Measurements from ENCODE around the gene FRAT2. TPM values are rescaled to one million over a fixed set of nuclear protein-coding genes. Genes with fewer than 3 reads are reported as not detected.

The FRAT2 gene
- total RNA-seq, 4 donors from 2014 or later = 16.6 to 29.4 (median 20.3) TPM

GRCh38 chr10:97335188-97335619, 675 bp upstream of the FRAT2 start:
- H3K4me3 ChIP-seq = peak overlapping the region; percentile 64 to 85 (median 78)
- intact Hi-C loops (cut with DNase I) = loop anchor here (10.0 kb wide), 1 partner anchor 50 kb away; no protein-coding TSS in a partner anchor
- H3K4me1 ChIP-seq = peaks cover 25 to 71% (median 52%) of the 10 kb centered on the region in 3 donors
- DNase-seq = no peak
- H3K27me3 ChIP-seq = no peaks in the 10 kb centered on the region
- 5 to 10% methylated on average over 15 to 22 of the region's 25 CpGs for WGBS, 2 donors
- H3K9me3 ChIP-seq = no peaks in the 10 kb centered on the region
- TF ChIP-seq POLR2A (IDR thresholded peaks at IDR 0.05) = no peak
- peaks cover 0 to 13% (median 0%) of the 10 kb centered on the region in 3 donors for H3K36me3 ChIP-seq
- peak overlapping the region; percentile 95 to 98 (median 97) for H3K27ac ChIP-seq

DNA sequence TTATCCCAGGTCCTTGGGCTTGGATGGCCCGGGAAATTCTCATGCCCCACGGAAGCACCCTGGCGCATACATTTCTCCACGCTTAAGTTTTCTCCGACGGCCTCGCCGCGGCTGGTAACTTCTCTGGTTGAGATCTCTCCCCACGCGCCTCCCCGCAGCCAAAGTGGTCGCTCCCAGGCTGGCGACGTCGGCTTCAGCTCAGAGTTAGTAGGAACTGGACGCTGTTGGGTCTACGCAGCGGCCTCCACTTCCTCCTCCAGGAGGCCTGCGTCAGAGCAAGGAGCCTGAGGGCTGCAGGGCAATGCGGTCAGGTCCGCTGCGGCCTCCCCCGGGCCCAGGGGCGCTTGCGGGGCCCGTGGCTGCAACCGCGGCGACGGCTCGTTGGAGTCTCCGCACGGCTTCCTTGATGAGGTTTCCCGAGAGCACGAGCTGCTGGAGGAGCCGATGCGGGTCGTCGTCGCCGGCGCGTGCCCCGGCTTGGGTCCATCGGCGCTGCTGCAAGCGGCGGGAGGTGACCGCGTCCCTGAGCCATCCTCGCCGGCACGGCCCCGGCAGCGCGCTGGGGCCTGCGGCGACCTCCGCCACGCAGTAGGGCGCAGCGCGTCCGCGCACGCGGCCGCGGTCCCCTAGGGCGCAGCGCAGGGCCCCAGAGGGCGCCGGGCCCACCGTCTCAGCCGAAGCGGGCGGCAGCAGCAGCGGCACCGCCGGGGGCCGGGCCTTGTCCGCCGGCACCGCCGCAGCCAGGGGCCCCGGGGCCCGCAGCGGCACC, 744 bp downstream of the FRAT2 start:
- TF ChIP-seq, protein P1, sequence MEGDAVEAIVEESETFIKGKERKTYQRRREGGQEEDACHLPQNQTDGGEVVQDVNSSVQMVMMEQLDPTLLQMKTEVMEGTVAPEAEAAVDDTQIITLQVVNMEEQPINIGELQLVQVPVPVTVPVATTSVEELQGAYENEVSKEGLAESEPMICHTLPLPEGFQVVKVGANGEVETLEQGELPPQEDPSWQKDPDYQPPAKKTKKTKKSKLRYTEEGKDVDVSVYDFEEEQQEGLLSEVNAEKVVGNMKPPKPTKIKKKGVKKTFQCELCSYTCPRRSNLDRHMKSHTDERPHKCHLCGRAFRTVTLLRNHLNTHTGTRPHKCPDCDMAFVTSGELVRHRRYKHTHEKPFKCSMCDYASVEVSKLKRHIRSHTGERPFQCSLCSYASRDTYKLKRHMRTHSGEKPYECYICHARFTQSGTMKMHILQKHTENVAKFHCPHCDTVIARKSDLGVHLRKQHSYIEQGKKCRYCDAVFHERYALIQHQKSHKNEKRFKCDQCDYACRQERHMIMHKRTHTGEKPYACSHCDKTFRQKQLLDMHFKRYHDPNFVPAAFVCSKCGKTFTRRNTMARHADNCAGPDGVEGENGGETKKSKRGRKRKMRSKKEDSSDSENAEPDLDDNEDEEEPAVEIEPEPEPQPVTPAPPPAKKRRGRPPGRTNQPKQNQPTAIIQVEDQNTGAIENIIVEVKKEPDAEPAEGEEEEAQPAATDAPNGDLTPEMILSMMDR (IDR thresholded peaks at IDR 0.05) = peak in 1 of 6 experiments; percentile 10
- peak in 1 of 4 donors; percentile 46 for TF ChIP-seq POLR2A (IDR thresholded peaks at IDR 0.05)
- no peaks in the 10 kb centered on the region for H3K9me3 ChIP-seq
- peak overlapping the region; percentile 95 to 98 (median 97) for H3K27ac ChIP-seq
- intact Hi-C loops (cut with DNase I) = loop anchor here (10.0 kb wide), 1 partner anchor 49 kb away; no protein-coding TSS in a partner anchor
- peak overlapping the region; percentile 64 to 85 (median 78) for H3K4me3 ChIP-seq
- 14% methylated on average over 7 of the region's 89 CpGs; no CpG with 5 or more reads in 1 of the 2 donors for WGBS, 2 donors
- H3K27me3 ChIP-seq = no peaks in the 10 kb centered on the region
- H3K4me1 ChIP-seq = peaks cover 25 to 85% (median 56%) of the 10 kb centered on the region in 3 donors
- DNase-seq = no peak
- H3K36me3 ChIP-seq = peaks cover 0 to 26% (median 0%) of the 10 kb centered on the region in 3 donors

DNA sequence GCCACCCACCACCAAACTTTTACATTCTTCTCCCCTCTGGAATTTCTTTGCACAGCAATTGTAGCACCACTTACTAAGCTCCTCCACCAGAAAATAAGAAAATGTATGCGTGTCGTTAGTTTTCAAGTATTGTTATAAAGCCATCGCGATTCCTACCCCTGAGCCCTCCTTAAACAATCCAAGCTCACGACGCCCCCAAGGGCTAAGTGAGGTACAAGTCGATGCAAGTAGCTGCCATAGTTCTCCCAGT, 1.3 kb downstream of the FRAT2 start:
- 0 to 6% methylated on average over 6 to 7 of the region's 7 CpGs for WGBS, 2 donors
- Histone ChIP-seq H3K27ac (peak overlapping the region; percentile 95 to 98 (median 97)), H3K4me1 (peaks cover 25 to 90% (median 56%) of the 10 kb centered on the region in 3 donors), H3K4me3 (peak overlapping the region; percentile 64 to 85 (median 78)), H3K9me3 (no peaks in the 10 kb centered on the region), H3K27me3 (no peaks in the 10 kb centered on the region), H3K36me3 (peaks cover 0 to 32% (median 0%) of the 10 kb centered on the region in 3 donors)
- intact Hi-C loops (cut with DNase I) = loop anchor here (10.0 kb wide), 1 partner anchor 48 kb away; no protein-coding TSS in a partner anchor
- TF ChIP-seq POLR2A (IDR thresholded peaks at IDR 0.05) = no peak
- TF ChIP-seq, protein P1 (IDR thresholded peaks at IDR 0.05) = no peak
- DNase-seq = no peak

DNA sequence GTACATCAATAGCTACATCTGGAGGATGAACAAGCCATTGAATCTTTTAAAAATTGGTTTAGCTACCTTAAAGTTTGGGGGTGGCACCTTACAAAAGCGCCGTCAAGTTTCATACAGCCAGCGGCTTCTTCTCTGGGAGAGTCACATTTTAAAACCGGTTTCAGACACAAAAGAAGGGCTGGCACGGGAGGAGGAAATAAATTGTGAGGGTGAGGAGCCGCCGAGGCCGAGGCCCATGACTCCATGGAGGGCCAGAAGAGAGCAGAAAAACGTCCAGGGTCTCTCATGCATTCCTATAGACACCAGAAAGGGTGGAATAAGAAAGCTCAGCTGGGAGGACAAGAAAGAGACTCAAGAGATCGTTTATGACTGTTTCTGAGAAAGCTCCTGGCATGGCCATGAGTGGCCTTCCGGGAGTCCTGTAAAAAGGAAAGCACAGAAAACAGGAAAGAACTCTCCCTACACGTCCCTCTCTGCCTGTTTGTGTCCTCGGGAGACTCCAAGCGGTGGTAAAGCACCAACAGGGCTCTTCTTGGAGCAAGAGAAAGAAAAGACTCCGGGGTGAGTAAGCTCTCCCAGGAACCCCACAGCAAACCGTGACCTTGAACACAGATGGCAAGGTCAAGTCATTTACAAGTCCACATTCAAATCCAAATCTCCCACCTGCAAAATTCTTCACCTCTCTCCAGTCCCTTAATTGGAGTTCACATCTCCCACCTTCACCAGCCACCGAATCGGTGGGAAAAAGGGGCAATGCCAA, 1.8 kb downstream of the FRAT2 start:
- peaks cover 0 to 34% (median 0%) of the 10 kb centered on the region in 3 donors for H3K36me3 ChIP-seq
- no peak for DNase-seq
- H3K27me3 ChIP-seq = no peaks in the 10 kb centered on the region
- 11 to 12% methylated on average over 18 of the region's 18 CpGs for WGBS, 2 donors
- peaks cover 25 to 90% (median 54%) of the 10 kb centered on the region in 3 donors for H3K4me1 ChIP-seq
- intact Hi-C loops (cut with DNase I) = loop anchor here (10.0 kb wide), 1 partner anchor 48 kb away; no protein-coding TSS in a partner anchor
- peak overlapping the region; percentile 95 to 98 (median 97) for H3K27ac ChIP-seq
- no peaks in the 10 kb centered on the region for H3K9me3 ChIP-seq
- H3K4me3 ChIP-seq = peak overlapping the region; percentile 64 to 85 (median 78)
- TF ChIP-seq, protein P1 (IDR thresholded peaks at IDR 0.05) = peak in 1 of 6 experiments; percentile 2
- TF ChIP-seq POLR2A (IDR thresholded peaks at IDR 0.05) = no peak

DNA sequence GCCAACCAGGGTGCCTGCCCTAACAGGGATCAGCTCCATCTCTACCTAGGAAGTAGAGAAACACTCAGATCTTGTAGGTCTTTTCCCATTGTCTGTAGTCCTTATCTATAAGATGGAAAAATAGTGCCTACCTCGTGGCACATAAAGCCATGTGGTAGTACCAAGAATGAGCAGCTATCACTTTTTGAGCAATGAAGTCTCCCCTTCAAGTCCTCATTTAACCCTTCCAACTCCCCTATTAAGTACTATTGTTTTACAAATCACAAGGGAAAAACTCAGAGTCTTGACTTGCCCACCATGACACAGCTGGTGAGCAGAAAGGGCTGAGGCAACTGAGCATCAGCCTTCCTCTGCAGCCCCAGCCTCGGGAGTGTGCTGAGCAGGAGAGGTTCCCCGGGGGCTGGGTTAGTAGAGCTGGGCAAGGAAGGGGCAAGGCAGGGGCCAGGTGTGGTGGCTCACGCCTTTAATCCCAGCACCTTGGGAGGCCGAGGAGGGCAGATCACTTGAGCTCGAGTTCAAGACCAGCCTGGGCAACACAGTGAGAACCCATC, 3.3 kb downstream of the FRAT2 start:
- WGBS, 2 donors = 61 to 81% methylated on average over 4 to 5 of the region's 6 CpGs
- Histone ChIP-seq H3K4me3 (peak overlapping the region in 2 of 4 donors; percentile 75 to 80), H3K9me3 (no peaks in the 10 kb centered on the region), H3K27ac (peak overlapping the region in 2 of 4 donors; percentile 95 to 98), H3K4me1 (peaks cover 22 to 81% (median 39%) of the 10 kb centered on the region in 3 donors), H3K27me3 (no peaks in the 10 kb centered on the region), H3K36me3 (peaks cover 0 to 34% (median 0%) of the 10 kb centered on the region in 3 donors)
- no peak for TF ChIP-seq POLR2A (IDR thresholded peaks at IDR 0.05)
- TF ChIP-seq, protein P1 (IDR thresholded peaks at IDR 0.05) = no peak
- DNase-seq = no peak
- intact Hi-C loops (cut with DNase I) = loop anchor here (10.0 kb wide), 1 partner anchor 46 kb away; no protein-coding TSS in a partner anchor
